ENCODE results near the gene RADIL. TPM values are rescaled to one million over a fixed set of nuclear protein-coding genes. Genes with fewer than 3 reads are reported as not detected.

Gene RADIL
- total and polyA plus RNA-seq, 3 donors from 2014 or later: 24.3 to 29.7 (median 25.6) TPM

DNA sequence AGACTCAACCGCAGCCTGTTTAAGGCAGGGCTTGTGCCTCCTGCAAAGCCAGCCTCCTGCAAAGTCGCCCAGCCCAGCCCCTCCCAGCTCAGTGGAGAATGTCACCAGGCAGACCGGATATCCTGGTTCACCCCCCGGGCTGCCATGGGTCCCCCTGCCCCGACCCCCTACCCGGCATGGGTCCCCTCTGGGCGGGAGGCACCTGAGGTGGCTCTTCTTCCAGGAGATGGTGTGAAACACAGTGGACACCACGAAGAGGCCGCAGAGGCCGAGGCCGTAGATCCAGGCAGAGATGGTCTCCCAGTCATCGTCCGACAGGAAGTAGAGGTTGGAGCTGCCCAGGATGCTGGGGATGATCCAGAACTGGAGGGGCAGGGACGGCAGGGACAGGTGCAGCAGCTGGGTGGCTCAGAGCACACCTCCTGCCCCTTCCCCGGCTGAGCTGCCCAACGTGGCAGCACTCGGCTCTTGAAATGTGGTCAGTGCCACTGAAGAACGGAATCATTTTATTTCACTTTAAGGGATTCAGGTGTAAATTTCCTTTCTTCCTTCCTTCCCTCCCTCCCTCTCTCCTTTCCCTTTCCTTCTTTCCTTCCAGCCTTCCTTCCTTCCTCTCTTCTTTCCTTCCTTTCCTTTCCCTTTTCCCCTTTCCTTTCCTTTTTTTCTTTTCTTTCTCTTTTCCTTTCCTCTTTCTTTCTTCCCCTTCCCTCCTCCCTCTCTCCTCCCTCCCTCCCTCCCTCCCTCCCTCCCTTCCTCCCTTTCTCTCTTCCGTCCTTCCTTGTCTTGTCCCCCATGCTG, 36.7 kb upstream of the RADIL start:
- intact Hi-C loops (cut with DNase I; ENCODE audit: low total_unique reads): no loop called here
- no peak for DNase-seq
- no peak overlapping the region for H3K27ac ChIP-seq
- no peak for TF ChIP-seq POLR2A (IDR thresholded peaks at IDR 0.05)
- TF ChIP-seq, protein P1, sequence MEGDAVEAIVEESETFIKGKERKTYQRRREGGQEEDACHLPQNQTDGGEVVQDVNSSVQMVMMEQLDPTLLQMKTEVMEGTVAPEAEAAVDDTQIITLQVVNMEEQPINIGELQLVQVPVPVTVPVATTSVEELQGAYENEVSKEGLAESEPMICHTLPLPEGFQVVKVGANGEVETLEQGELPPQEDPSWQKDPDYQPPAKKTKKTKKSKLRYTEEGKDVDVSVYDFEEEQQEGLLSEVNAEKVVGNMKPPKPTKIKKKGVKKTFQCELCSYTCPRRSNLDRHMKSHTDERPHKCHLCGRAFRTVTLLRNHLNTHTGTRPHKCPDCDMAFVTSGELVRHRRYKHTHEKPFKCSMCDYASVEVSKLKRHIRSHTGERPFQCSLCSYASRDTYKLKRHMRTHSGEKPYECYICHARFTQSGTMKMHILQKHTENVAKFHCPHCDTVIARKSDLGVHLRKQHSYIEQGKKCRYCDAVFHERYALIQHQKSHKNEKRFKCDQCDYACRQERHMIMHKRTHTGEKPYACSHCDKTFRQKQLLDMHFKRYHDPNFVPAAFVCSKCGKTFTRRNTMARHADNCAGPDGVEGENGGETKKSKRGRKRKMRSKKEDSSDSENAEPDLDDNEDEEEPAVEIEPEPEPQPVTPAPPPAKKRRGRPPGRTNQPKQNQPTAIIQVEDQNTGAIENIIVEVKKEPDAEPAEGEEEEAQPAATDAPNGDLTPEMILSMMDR (IDR thresholded peaks at IDR 0.05): no peak
- no peaks in the 10 kb centered on the region for H3K27me3 ChIP-seq
- H3K4me3 ChIP-seq: no peak overlapping the region
- WGBS, 2 donors: 88 to 90% methylated on average over 17 to 19 of the region's 19 CpGs
- H3K4me1 ChIP-seq: no peaks in the 10 kb centered on the region
- no peaks in the 10 kb centered on the region for H3K36me3 ChIP-seq (ENCODE audit: low read depth, missing control alignments)
- no peaks in the 10 kb centered on the region for H3K9me3 ChIP-seq

GRCh38 chr7:4916113-4916512, 32.6 kb upstream of the RADIL start:
- WGBS, 2 donors: 74 to 83% methylated on average over 8 of the region's 8 CpGs
- Histone ChIP-seq H3K36me3 (ENCODE audit: low read depth, missing control alignments) (no peaks in the 10 kb centered on the region), H3K27ac (no peak overlapping the region), H3K9me3 (no peaks in the 10 kb centered on the region), H3K4me1 (no peaks in the 10 kb centered on the region), H3K4me3 (no peak overlapping the region), H3K27me3 (no peaks in the 10 kb centered on the region)
- intact Hi-C loops (cut with DNase I; ENCODE audit: low total_unique reads): no loop called here
- TF ChIP-seq POLR2A (IDR thresholded peaks at IDR 0.05): no peak
- TF ChIP-seq, protein P1 (IDR thresholded peaks at IDR 0.05): no peak
- no peak for DNase-seq

GRCh38 chr7:4911111-4911828, 27.8 kb upstream of the RADIL start:
- TF ChIP-seq, protein P1 (IDR thresholded peaks at IDR 0.05): no peak
- TF ChIP-seq POLR2A (IDR thresholded peaks at IDR 0.05): no peak
- no peak for DNase-seq
- intact Hi-C loops (cut with DNase I; ENCODE audit: low total_unique reads): no loop called here
- no peaks in the 10 kb centered on the region for H3K9me3 ChIP-seq
- no peaks in the 10 kb centered on the region for H3K36me3 ChIP-seq (ENCODE audit: low read depth, missing control alignments)
- H3K4me3 ChIP-seq: no peak overlapping the region
- no peak overlapping the region for H3K27ac ChIP-seq
- no peaks in the 10 kb centered on the region for H3K27me3 ChIP-seq
- 88 to 92% methylated on average over 18 to 20 of the region's 20 CpGs for WGBS, 2 donors
- no peaks in the 10 kb centered on the region for H3K4me1 ChIP-seq

DNA sequence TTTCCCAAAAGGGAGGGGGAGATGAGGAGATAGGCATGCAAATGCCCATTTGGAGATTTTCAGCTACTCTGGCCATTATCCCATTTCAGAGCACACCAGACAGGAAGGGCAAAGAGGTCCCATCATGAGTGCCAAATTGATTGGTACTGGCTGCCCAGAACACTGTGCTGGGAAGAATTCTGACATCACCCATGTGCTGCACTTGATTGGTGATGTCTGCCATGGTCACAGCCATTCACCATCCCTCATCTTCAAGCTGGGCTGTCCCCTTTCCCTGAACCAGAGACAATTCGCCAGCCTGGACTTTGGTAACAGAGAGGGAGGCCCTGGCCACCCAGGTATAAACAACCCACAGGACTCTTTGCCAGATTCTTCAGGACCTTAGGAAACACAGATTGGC, 23.2 kb upstream of the RADIL start:
- no peak for DNase-seq
- H3K4me3 ChIP-seq: no peak overlapping the region
- H3K27me3 ChIP-seq: no peaks in the 10 kb centered on the region
- H3K4me1 ChIP-seq: no peaks in the 10 kb centered on the region
- intact Hi-C loops (cut with DNase I; ENCODE audit: low total_unique reads): no loop called here
- H3K27ac ChIP-seq: no peak overlapping the region
- 33 to 94% methylated on average over 1 of the region's 1 CpG for WGBS, 2 donors
- TF ChIP-seq, protein P1 (IDR thresholded peaks at IDR 0.05): no peak
- no peak for TF ChIP-seq POLR2A (IDR thresholded peaks at IDR 0.05)
- no peaks in the 10 kb centered on the region for H3K36me3 ChIP-seq (ENCODE audit: low read depth, missing control alignments)
- no peaks in the 10 kb centered on the region for H3K9me3 ChIP-seq
